ENCODE data around the gene ACOT4.
A peak's percentile ranks its signal among the peaks of the same experiment; 100 is the strongest.
"Not testable (repeated sequence)": the region's sequence is repeated elsewhere in the genome, so short reads cannot be mapped to it uniquely, and the experiment has no call there.

Gene ACOT4

GRCh38 chr14:73567358-73567757 is 24.3 kb upstream of the ACOT4 start:
- H3K27me3 ChIP-seq (replicated peaks; ENCODE audit: control insufficient read depth, insufficient read depth, low read length), result no peaks in the 10 kb centered on the region
- no peak overlapping the region for H3K4me3 ChIP-seq (replicated peaks; ENCODE audit: low read depth, low read length)
- no peak for DNase-seq (ENCODE audit: extremely low read depth, insufficient read length)
- no peak for TF ChIP-seq CTCF (IDR thresholded peaks at IDR 0.05; ENCODE audit: insufficient read depth, low read length, poor library complexity, severe bottlenecking)
- H3K36me3 ChIP-seq (ENCODE audit: control insufficient read depth, insufficient read depth, low read length), result no peaks in the 10 kb centered on the region

- TF ChIP-seq CTCF (IDR thresholded peaks at IDR 0.05; ENCODE audit: insufficient read depth, low read length, poor library complexity, severe bottlenecking), result no peak
- no peaks in the 10 kb centered on the region for H3K27me3 ChIP-seq (replicated peaks; ENCODE audit: control insufficient read depth, insufficient read depth, low read length)
- no peaks in the 10 kb centered on the region for H3K36me3 ChIP-seq (ENCODE audit: control insufficient read depth, insufficient read depth, low read length)
- peak overlapping the region; percentile 54 for H3K4me3 ChIP-seq (replicated peaks; ENCODE audit: low read depth, low read length)
- no peak for DNase-seq (ENCODE audit: extremely low read depth, insufficient read length)
Observed at GRCh38 chr14:73567951-73568885, 23.5 kb upstream of the ACOT4 start.

- H3K4me3 ChIP-seq (replicated peaks; ENCODE audit: low read depth, low read length), result peak overlapping the region; percentile 54
- not testable (repeated sequence) for H3K27me3 ChIP-seq (replicated peaks; ENCODE audit: control insufficient read depth, insufficient read depth, low read length); DNase-seq (ENCODE audit: extremely low read depth, insufficient read length); H3K36me3 ChIP-seq (ENCODE audit: control insufficient read depth, insufficient read depth, low read length)
Observed at GRCh38 chr14:73568886-73569184, 22.8 kb upstream of the ACOT4 start.

- H3K4me3 ChIP-seq (replicated peaks; ENCODE audit: low read depth, low read length), result peak within 1 kb of the TSS; percentile 54
- peak; percentile 78 for DNase-seq (ENCODE audit: extremely low read depth, insufficient read length)
- not testable (repeated sequence) for H3K36me3 ChIP-seq (ENCODE audit: control insufficient read depth, insufficient read depth, low read length); H3K27me3 ChIP-seq (replicated peaks; ENCODE audit: control insufficient read depth, insufficient read depth, low read length)
- peak; percentile 2 for TF ChIP-seq CTCF (IDR thresholded peaks at IDR 0.05; ENCODE audit: insufficient read depth, low read length, poor library complexity, severe bottlenecking)
Observed at GRCh38 chr14:73569185-73569958, 22.3 kb upstream of the ACOT4 start, which contains the start of gene ACOT2. ACOT2 (plus strand) TSS chr14:73569213; CDS start chr14:73569241, 28 bp downstream.

GRCh38 chr14:73570913-73571312 is 20.8 kb upstream of the ACOT4 start:
- not testable (repeated sequence) for H3K36me3 ChIP-seq (ENCODE audit: control insufficient read depth, insufficient read depth, low read length); H3K4me3 ChIP-seq (replicated peaks; ENCODE audit: low read depth, low read length); H3K27me3 ChIP-seq (replicated peaks; ENCODE audit: control insufficient read depth, insufficient read depth, low read length)
- peak; percentile 76 for TF ChIP-seq CTCF (IDR thresholded peaks at IDR 0.05; ENCODE audit: insufficient read depth, low read length, poor library complexity, severe bottlenecking)
- DNase-seq (ENCODE audit: extremely low read depth, insufficient read length), result peak; percentile 46

- not testable (repeated sequence) for H3K4me3 ChIP-seq (replicated peaks; ENCODE audit: low read depth, low read length); DNase-seq (ENCODE audit: extremely low read depth, insufficient read length); H3K36me3 ChIP-seq (ENCODE audit: control insufficient read depth, insufficient read depth, low read length); H3K27me3 ChIP-seq (replicated peaks; ENCODE audit: control insufficient read depth, insufficient read depth, low read length)
Observed at GRCh38 chr14:73573034-73573433, 18.6 kb upstream of the ACOT4 start.

- DNase-seq (ENCODE audit: extremely low read depth, insufficient read length); H3K4me3 ChIP-seq (replicated peaks; ENCODE audit: low read depth, low read length); H3K36me3 ChIP-seq (ENCODE audit: control insufficient read depth, insufficient read depth, low read length); H3K27me3 ChIP-seq (replicated peaks; ENCODE audit: control insufficient read depth, insufficient read depth, low read length): not testable (repeated sequence)
Observed at GRCh38 chr14:73573740-73574139, 17.9 kb upstream of the ACOT4 start.

GRCh38 chr14:73574251-73574650 is 17.4 kb upstream of the ACOT4 start:
- not testable (repeated sequence) for H3K4me3 ChIP-seq (replicated peaks; ENCODE audit: low read depth, low read length); DNase-seq (ENCODE audit: extremely low read depth, insufficient read length); H3K27me3 ChIP-seq (replicated peaks; ENCODE audit: control insufficient read depth, insufficient read depth, low read length); H3K36me3 ChIP-seq (ENCODE audit: control insufficient read depth, insufficient read depth, low read length)
